Thoracic aorta (tissue), 2 donors: ENCODE data around the gene PLEKHA6. TPM values are rescaled to one million over a fixed set of nuclear protein-coding genes. Genes with fewer than 3 reads are reported as not detected.

Experiments
- ATAC-seq: fragments of 150-250 bp; one replicate; pipeline ENCODE4 v1.8.0; 2017; ENCODE audit warnings: low read depth; ENCODE audit not compliant: insufficient number of reproducible peaks, low FRiP score
- DNase-seq: peaks from one replicate; pipeline ENCODE4 v3.0.0-alpha.2; 2020; ENCODE audit warnings: low spot score
- H3K27ac ChIP-seq, 2 donors: fragments of 200-600 bp; sonication (generic); 1 replicate in 1 of 2; 2 replicates in 1 of 2; pipeline ENCODE4 v1.5.1; 2016; ENCODE audit warnings: mild to moderate bottlenecking in 2 of 2, moderate library complexity in 2 of 2
- H3K27me3 ChIP-seq: fragments of 200-600 bp; sonication (generic); replicated peaks from 2 replicates; pipeline ENCODE4 v1.6.0; 2016; ENCODE audit warnings: mild to moderate bottlenecking; ENCODE audit not compliant: insufficient read depth
- H3K36me3 ChIP-seq: fragments of 200-600 bp; sonication (generic); one replicate; pipeline ENCODE4 v1.5.1; 2016
- H3K4me1 ChIP-seq, 2 donors: fragments of 200-600 bp; sonication (generic); 1 replicate in 1 of 2; 2 replicates in 1 of 2; pipeline versions ENCODE4 v1.5.1 to v1.6.0; 2016; ENCODE audit warnings: low read depth in 2 of 2, mild to moderate bottlenecking in 1 of 2; ENCODE audit not compliant: control insufficient read depth in 1 of 2
- H3K4me3 ChIP-seq: fragments of 200-600 bp; sonication (generic); 2 replicates; pipeline ENCODE4 v1.5.1; 2016; ENCODE audit warnings: mild to moderate bottlenecking
- H3K9me3 ChIP-seq: fragments of 200-600 bp; sonication (generic); 2 replicates; pipeline ENCODE4 v1.5.1; 2016
- total RNA-seq, 2 donors: library from RNA; depleted of rRNA; stranded (reverse); fragments of >200 nt; gene quantifications; one replicate each; pipeline versions ENCODE4 v1.1.0 to v1.2.3, GENCODE V29; 2016
- TF ChIP-seq, protein P1 (sequence below): fragments of 200-600 bp; sonication (generic); IDR thresholded peaks from one replicate; pipeline ENCODE4 v1.5.1; 2019; ENCODE audit warnings: antibody characterized with exemption

Gene PLEKHA6
- total RNA-seq, 2 donors from 2014 or later: 5.1 to 6.9 TPM

DNA sequence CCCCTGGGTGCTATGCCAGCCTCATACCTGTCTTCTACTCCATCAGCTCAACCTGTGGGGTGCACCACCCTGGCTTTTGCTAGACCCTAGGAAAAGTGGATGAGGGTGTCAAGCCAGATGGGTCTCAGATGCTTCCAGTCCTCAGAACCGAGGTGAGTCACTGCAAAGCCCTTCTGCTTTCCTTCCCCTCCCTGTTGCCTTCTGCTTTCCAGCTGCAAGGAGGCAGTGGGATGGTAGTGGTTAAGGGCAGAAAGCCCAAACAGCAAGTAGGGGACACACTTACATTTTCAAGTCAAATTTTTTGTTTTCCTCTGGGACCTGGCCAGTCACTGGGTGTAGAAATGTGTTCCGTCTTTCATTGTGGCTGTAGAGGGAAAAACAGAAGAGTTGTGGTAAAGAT lies 85.3 kb downstream of the PLEKHA6 start:
- no peaks in the 10 kb centered on the region for H3K27me3 ChIP-seq

DNA sequence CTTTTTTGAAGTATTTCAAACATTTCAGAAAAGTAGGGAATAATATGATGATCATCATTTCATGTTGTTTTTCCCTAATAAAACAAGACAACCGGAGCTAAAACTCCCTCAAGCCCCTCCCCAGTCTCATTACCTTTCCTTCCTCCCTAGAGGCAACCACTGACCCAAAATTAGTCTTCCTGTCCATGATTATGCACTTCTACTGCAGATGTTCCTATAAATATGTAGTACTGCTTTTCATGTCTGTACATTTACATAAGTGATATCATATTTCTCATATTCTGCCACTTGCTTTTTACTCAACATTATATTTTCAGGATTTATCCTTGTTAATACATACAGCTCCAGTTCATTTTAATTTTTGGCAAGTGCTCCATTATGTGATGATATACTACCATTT lies 87.2 kb downstream of the PLEKHA6 start:
- TF ChIP-seq, protein P1, sequence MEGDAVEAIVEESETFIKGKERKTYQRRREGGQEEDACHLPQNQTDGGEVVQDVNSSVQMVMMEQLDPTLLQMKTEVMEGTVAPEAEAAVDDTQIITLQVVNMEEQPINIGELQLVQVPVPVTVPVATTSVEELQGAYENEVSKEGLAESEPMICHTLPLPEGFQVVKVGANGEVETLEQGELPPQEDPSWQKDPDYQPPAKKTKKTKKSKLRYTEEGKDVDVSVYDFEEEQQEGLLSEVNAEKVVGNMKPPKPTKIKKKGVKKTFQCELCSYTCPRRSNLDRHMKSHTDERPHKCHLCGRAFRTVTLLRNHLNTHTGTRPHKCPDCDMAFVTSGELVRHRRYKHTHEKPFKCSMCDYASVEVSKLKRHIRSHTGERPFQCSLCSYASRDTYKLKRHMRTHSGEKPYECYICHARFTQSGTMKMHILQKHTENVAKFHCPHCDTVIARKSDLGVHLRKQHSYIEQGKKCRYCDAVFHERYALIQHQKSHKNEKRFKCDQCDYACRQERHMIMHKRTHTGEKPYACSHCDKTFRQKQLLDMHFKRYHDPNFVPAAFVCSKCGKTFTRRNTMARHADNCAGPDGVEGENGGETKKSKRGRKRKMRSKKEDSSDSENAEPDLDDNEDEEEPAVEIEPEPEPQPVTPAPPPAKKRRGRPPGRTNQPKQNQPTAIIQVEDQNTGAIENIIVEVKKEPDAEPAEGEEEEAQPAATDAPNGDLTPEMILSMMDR: no peak
- Histone ChIP-seq H3K27ac (no peak overlapping the region), H3K4me3 (no peak overlapping the region), H3K36me3 (no peaks in the 10 kb centered on the region), H3K9me3 (no peaks in the 10 kb centered on the region), H3K27me3 (no peaks in the 10 kb centered on the region), H3K4me1 (no peaks in the 10 kb centered on the region)
- no peak for ATAC-seq
- no peak for DNase-seq

More for the DNA sequence above, 85.3 kb downstream of the PLEKHA6 start:
- ATAC-seq (no peak), DNase-seq (no peak)
- no peak overlapping the region for H3K4me3 ChIP-seq
- H3K27ac ChIP-seq: no peak overlapping the region
- no peaks in the 10 kb centered on the region for H3K9me3 ChIP-seq
- no peaks in the 10 kb centered on the region for H3K4me1 ChIP-seq
- TF ChIP-seq, protein P1: no peak
- H3K36me3 ChIP-seq: no peaks in the 10 kb centered on the region

DNA sequence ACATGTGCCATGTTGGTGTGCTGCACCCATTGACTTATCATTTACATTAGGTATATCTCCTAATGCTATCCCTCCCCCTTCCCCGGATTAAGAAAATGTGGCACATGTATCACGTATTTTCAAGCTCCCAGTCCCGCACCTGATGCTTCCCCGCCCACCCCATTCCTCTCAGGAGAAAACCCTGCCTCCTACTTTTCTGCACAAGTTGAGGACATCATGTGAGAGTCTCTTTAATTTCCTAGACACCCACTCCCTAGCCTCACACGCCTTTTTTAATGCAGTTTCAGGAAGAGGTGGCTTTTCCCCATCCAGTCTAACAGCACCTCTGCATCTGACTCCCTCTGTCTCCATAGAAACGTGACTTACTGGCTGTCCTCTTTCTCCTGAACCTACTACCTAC lies 87.8 kb downstream of the PLEKHA6 start:
- H3K4me1 ChIP-seq: no peaks in the 10 kb centered on the region
- H3K27ac ChIP-seq: no peak overlapping the region
- no peaks in the 10 kb centered on the region for H3K9me3 ChIP-seq
- no peak overlapping the region for H3K4me3 ChIP-seq
- no peaks in the 10 kb centered on the region for H3K36me3 ChIP-seq
- DNase-seq (no peak), ATAC-seq (no peak)
- no peaks in the 10 kb centered on the region for H3K27me3 ChIP-seq
- TF ChIP-seq, protein P1: no peak

DNA sequence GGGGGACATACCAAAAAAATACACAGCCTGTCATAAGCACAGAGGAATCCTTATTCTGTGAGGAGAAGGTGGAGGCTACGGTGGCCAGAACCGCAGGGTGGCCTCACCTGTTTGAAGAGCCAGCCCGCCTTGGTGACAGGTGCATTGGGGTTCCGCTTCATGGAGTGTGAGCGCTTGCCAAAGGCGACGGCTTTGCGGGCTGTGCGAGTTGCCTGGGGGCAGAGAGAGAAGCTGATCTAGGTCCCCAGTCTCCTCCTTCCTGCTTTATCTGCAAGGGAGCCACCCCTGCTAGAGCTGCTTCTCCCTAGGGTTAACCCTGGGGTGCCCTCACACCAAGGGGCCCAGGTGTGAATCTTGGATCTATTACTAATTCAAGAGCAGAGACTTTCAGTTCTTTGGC lies 91.6 kb downstream of the PLEKHA6 start:
- Histone ChIP-seq H3K27me3 (no peaks in the 10 kb centered on the region), H3K4me1 (no peaks in the 10 kb centered on the region), H3K9me3 (no peaks in the 10 kb centered on the region), H3K36me3 (no peaks in the 10 kb centered on the region), H3K4me3 (no peak overlapping the region), H3K27ac (no peak overlapping the region)
- ATAC-seq: no peak
- TF ChIP-seq, protein P1: no peak
- no peak for DNase-seq

DNA sequence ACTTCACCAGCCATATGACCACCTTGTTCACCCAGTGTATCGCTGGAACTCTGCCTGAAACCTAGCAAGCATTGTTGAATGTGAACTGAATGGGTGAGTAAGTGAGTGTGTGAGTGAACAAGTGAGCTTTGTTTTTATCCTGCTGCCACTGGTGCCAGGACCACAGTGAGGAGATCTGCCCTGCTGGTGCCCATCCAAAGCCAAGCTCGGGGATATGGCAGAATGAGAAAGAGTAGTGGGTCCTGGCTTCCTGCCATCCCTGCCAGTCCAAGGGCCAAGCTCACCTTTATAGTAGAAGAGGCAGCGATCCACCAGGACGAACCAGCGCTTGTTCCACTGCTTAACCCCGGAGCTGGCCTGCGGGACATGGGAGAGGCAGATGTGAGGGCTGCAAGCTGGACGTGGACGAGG lies 92.5 kb downstream of the PLEKHA6 start:
- TF ChIP-seq, protein P1: no peak

More for the DNA sequence above, 92.5 kb downstream of the PLEKHA6 start:
- Histone ChIP-seq H3K4me1 (no peaks in the 10 kb centered on the region), H3K9me3 (no peaks in the 10 kb centered on the region), H3K4me3 (no peak overlapping the region), H3K27me3 (no peaks in the 10 kb centered on the region), H3K36me3 (no peaks in the 10 kb centered on the region), H3K27ac (no peak overlapping the region)
- ATAC-seq: no peak
- DNase-seq: no peak
